SH-SY5Y (cell line): ENCODE results near the gene EPM2A.

Experiments
- GATA2 ChIP-seq: IDR thresholded peaks from 2 replicates; pipeline ENCODE4 v1.6.1; 2011; ENCODE audit warnings: mild to moderate bottlenecking, low read depth, low read length
- GATA3 ChIP-seq: IDR thresholded peaks from 2 replicates; pipeline ENCODE4 v1.6.1; 2011; ENCODE audit warnings: low read depth, mild to moderate bottlenecking, low read length, moderate library complexity

DNA sequence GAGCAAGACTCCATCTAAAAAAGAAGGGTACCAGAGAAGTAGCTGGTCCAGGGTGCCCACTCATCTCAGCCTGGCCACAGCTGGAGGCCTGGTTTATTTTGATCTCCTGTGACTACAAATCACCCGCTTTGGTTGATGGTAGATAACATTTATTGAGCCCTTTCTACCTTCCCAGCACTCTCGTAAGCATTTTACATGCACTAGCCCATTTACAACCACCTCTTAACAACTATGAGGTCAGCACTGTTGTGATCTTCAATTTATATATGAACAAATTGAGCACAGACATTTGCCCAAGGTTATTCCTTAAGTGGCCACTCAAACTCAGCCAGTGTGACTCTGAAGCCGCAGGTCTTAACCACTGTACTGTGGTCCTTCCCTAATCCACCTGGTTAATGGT is 104.7 kb downstream of the EPM2A start:
- TF ChIP-seq GATA2 (no peak), GATA3 (no peak)
